A549 (cell line): Measurements from ENCODE around the gene MEGF6. TPM values are rescaled to one million over a fixed set of nuclear protein-coding genes. Genes with fewer than 3 reads are reported as not detected.

ENCODE experiments used
- ATAC-seq, 2 experiments: fragments of 200-7000 bp in 1 of 2; fragments of >200 bp in 1 of 2; cut with Nextera tagmentation in 1 of 2; cut with Tn5 transposase in 1 of 2; 3 replicates each; pipeline versions ENCODE4 v1.8.0 to v1.9.1; 2018 to 2020; ENCODE audit warnings: mild to moderate bottlenecking in 1 of 2, moderate library complexity in 1 of 2
- CTCF ChIA-PET: fragments of 300-600 bp; sonication (Branson Sonifier 250); formaldehyde crosslinking; extraction: SDS; loops from one replicate; lab custom pipeline; 2021; ENCODE audit warnings: antibody characterized with exemption, inconsistent platforms; lab: Yijun Ruan, JAX
- POLR2A ChIA-PET: fragments of 350-600 bp; formaldehyde crosslinking; extraction: SDS; loops from one replicate; lab custom pipeline; 2021; ENCODE audit warnings: antibody characterized with exemption, inconsistent platforms; lab: Yijun Ruan, JAX
- DNase-seq, 2 experiments: peaks; one replicate each; pipeline versions ENCODE4 v3.0.0 to v3.0.0-alpha.2; 2011 to 2016; ENCODE audit warnings: low read depth in 1 of 2, low spot score in 1 of 2
- FAIRE-seq: peaks from 2 replicates; lab custom pipeline; 2011; peaks lifted over from hg19 to GRCh38; lab: Jason Lieb, UNC
- H3K27ac ChIP-seq, 2 experiments: fragments of >200 bp; sonication (Bioruptor Twin); formaldehyde crosslinking; 3 replicates each; pipeline ENCODE4 v1.5.1; 2016 to 2017
- H3K4me1 ChIP-seq: fragments of >200 bp; sonication (Bioruptor Twin); formaldehyde crosslinking; 3 replicates; pipeline ENCODE4 v1.6.1; 2016
- H3K4me2 ChIP-seq: fragments of >200 bp; sonication (Bioruptor Twin); formaldehyde crosslinking; 3 replicates; pipeline ENCODE4 v1.6.1; 2016
- H3K4me3 ChIP-seq: fragments of >200 bp; sonication (Bioruptor Twin); formaldehyde crosslinking; 3 replicates; pipeline ENCODE4 v1.5.1; 2016
- H3K9me3 ChIP-seq: fragments of >200 bp; sonication (Bioruptor Twin); formaldehyde crosslinking; 3 replicates; pipeline ENCODE4 v1.6.1; 2016
- CBX2 ChIP-seq: fragments of 200-600 bp; sonication (generic); IDR thresholded peaks from 2 replicates; pipeline ENCODE4 v1.6.1; 2016; ENCODE audit warnings: low read depth, mild to moderate bottlenecking, borderline replicate concordance
- CBX8 ChIP-seq: fragments of 200-600 bp; sonication (generic); IDR thresholded peaks from 2 replicates; pipeline ENCODE4 v1.6.1; 2016
- CEBPB ChIP-seq, 2 experiments: fragments of >200 bp in 1 of 2; sonication (Bioruptor Twin) in 1 of 2; formaldehyde crosslinking in 1 of 2; IDR thresholded peaks; 2 replicates each; pipeline ENCODE4 v1.6.1; 2012 to 2016
- EHF ChIP-seq: fragments of 250-450 bp; sonication (Bioruptor Pico); IDR thresholded peaks from 2 replicates; pipeline ENCODE4 v1.5.0; 2020; ENCODE audit warnings: mild to moderate bottlenecking
- FOSL2 ChIP-seq, 2 experiments: fragments of 450-650 bp in 1 of 2; fragments of >200 bp in 1 of 2; sonication (Bioruptor Twin) in 1 of 2; formaldehyde crosslinking; IDR thresholded peaks; 2 replicates each; pipeline versions ENCODE4 v1.5.0 to v1.6.1; 2016 to 2020; ENCODE audit warnings: mild to moderate bottlenecking in 1 of 2, moderate library complexity in 1 of 2
- GATA3 ChIP-seq: IDR thresholded peaks from 2 replicates; pipeline ENCODE4 v1.6.1; 2012; ENCODE audit warnings: borderline replicate concordance
- HDAC2 ChIP-seq: fragments of 200-600 bp; sonication (generic); IDR thresholded peaks from 2 replicates; pipeline ENCODE4 v1.6.1; 2016
- HEYL ChIP-seq: fragments of 250-450 bp; sonication (Bioruptor Pico); IDR thresholded peaks from 2 replicates; pipeline ENCODE4 v1.8.0; 2021; ENCODE audit warnings: mild to moderate bottlenecking, moderate library complexity
- HOXB13 ChIP-seq: fragments of 250-450 bp; sonication (Bioruptor Pico); IDR thresholded peaks from 2 replicates; pipeline ENCODE4 v1.5.0; 2020; ENCODE audit warnings: low read depth, mild to moderate bottlenecking, moderate library complexity
- HOXB5 ChIP-seq: fragments of 250-450 bp; sonication (Bioruptor Pico); IDR thresholded peaks from 2 replicates; pipeline ENCODE4 v1.5.0; 2020; ENCODE audit warnings: mild to moderate bottlenecking, moderate library complexity
- JUN ChIP-seq, 2 experiments: fragments of >200 bp; sonication (Bioruptor Twin); formaldehyde crosslinking; IDR thresholded peaks; 2 replicates in 1 of 2; 3 replicates in 1 of 2; pipeline ENCODE4 v1.6.1; 2016 to 2017
- JUNB ChIP-seq: fragments of >200 bp; sonication (Bioruptor Twin); formaldehyde crosslinking; IDR thresholded peaks from 2 replicates; pipeline ENCODE4 v1.6.1; 2016
- KDM1A ChIP-seq: fragments of 200-600 bp; sonication (generic); IDR thresholded peaks from 2 replicates; pipeline ENCODE4 v1.6.1; 2016; ENCODE audit warnings: low read depth, mild to moderate bottlenecking
- MAZ ChIP-seq: fragments of 150-350 bp; IDR thresholded peaks from 2 replicates; pipeline ENCODE4 v1.6.1; 2014; ENCODE audit warnings: antibody characterized with exemption, low read depth, low read length, borderline replicate concordance
- NPAS2 ChIP-seq: fragments of 250-450 bp; sonication (Bioruptor Pico); IDR thresholded peaks from 2 replicates; pipeline ENCODE4 v1.8.0; 2022; ENCODE audit warnings: mild to moderate bottlenecking, moderate library complexity, borderline replicate concordance
- NR3C1 ChIP-seq: fragments of >200 bp; sonication (Bioruptor Twin); formaldehyde crosslinking; IDR thresholded peaks from 3 replicates; pipeline ENCODE4 v1.6.1; 2017
- POLR2A ChIP-seq: IDR thresholded peaks from 2 replicates; pipeline ENCODE4 v1.6.1; 2012; ENCODE audit warnings: mild to moderate bottlenecking, low read length
- RARB ChIP-seq: fragments of 250-450 bp; sonication (Bioruptor Pico); IDR thresholded peaks from 2 replicates; pipeline ENCODE4 v1.8.0; 2021; ENCODE audit warnings: mild to moderate bottlenecking, moderate library complexity
- RNF2 ChIP-seq: fragments of 200-600 bp; sonication (generic); IDR thresholded peaks from 2 replicates; pipeline ENCODE4 v1.6.1; 2016; ENCODE audit warnings: low read depth, mild to moderate bottlenecking, antibody characterized with exemption, moderate library complexity, borderline replicate concordance
- SMC3 ChIP-seq: fragments of >200 bp; sonication (Bioruptor Twin); formaldehyde crosslinking; IDR thresholded peaks from 3 replicates; pipeline ENCODE4 v1.6.1; 2018; ENCODE audit warnings: inconsistent platforms
- TP53 ChIP-seq: fragments of 250-450 bp; sonication (Bioruptor Pico); IDR thresholded peaks from 2 replicates; pipeline ENCODE4 v1.5.0; 2021; ENCODE audit warnings: mild to moderate bottlenecking, moderate library complexity
- ZNF302 ChIP-seq: fragments of 250-450 bp; sonication (Bioruptor Pico); IDR thresholded peaks from 2 replicates; pipeline ENCODE4 v1.9.0; 2021; ENCODE audit warnings: inconsistent platforms, mild to moderate bottlenecking, moderate library complexity
- ZSCAN20 ChIP-seq: fragments of 250-450 bp; sonication (Bioruptor Pico); IDR thresholded peaks from 2 replicates; pipeline ENCODE4 v1.8.0; 2022; ENCODE audit warnings: mild to moderate bottlenecking, moderate library complexity
- WGBS: methylation state at CpG from one replicate; pipeline ENCODE4 v1.1.6; 2017; ENCODE audit errors: missing lambda C conversion rate; 5-methylcytosine and 5-hydroxymethylcytosine counted together
- polyA plus RNA-seq, 4 experiments: library from polyadenylated mRNA; depleted of rRNA in 3 of 4; stranded (reverse); fragments of >200 nt; fragmentation: RNase III in 1 of 4; extraction: RNeasy Plus Mini Kit Qiagen cat#74134 plus additional on column Dnase treatment in 1 of 4; gene quantifications; 2 replicates in 3 of 4; 3 replicates in 1 of 4; pipeline ENCODE4 v1.2.3, GENCODE V29; 2011 to 2017
- TF ChIP-seq, protein P1 (sequence below): IDR thresholded peaks from 2 replicates; pipeline ENCODE4 v1.6.1; 2012
- TF ChIP-seq, protein P2 (sequence below): fragments of 250-450 bp; sonication (Bioruptor Pico); IDR thresholded peaks from 2 replicates; pipeline ENCODE4 v1.5.0; 2020; ENCODE audit warnings: low read depth, mild to moderate bottlenecking, moderate library complexity
- TF ChIP-seq, protein P3 (sequence below): IDR thresholded peaks from 2 replicates; pipeline ENCODE4 v1.6.1; 2012; ENCODE audit warnings: low read depth, borderline replicate concordance
- TF ChIP-seq, protein P4 (sequence below): fragments of 250-450 bp; sonication (Bioruptor Pico); IDR thresholded peaks from 2 replicates; pipeline ENCODE4 v1.5.0; 2021; ENCODE audit warnings: mild to moderate bottlenecking, moderate library complexity, borderline replicate concordance

The MEGF6 gene
- polyA plus RNA-seq, 2 of the 4 experiments (the other 2 are of a cell fraction) = 0.66 to 13.7 TPM

DNA sequence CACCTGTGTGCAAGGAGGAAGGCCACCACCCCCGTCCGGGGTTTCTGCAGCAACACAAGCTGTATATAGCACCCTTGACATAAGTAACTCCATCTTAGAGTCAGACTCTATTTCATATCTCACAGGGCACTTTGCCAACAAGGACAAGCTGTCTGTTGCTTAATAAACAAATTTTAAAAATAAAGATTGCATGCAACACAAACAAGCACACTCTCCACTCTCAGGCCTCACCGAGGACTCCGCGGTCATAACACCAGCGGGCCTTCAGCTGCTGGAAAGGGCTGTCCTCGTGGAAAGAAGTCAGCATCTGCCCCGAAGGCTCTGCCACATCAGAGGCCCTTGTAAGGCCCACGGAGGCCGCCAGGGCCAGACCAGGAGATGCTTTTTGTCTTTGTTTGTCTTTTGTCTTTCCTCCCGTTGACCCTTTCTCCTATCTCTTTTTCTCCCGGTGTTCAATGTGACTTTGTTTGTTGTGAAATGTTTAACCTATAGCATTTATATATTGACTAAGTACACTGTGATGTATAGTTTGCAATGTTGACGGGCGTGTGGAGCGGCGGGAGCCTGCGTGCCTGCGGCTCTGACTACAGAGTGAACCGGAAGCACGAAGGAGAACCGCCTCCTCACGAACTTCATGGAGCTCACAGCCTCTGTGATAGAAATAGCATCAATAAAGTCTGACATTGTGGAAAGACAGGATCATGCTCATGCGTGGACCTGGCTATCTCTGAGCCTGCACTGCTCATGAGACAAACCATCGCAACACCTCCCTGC lies 24.1 kb downstream of the MEGF6 start:
- Histone ChIP-seq H3K4me3 (no peak overlapping the region), H3K9me3 (no peaks in the 10 kb centered on the region), H3K4me1 (peaks cover 9% of the 10 kb centered on the region; the same call in 2 of the 3 replicates), H3K27ac (peak overlapping the region in 1 of 2 experiments; percentile 74; a peak in 3 of 6 replicates), H3K4me2 (peak overlapping the region; percentile 42; the same call in 2 of the 3 replicates)
- no peak for FAIRE-seq
- POLR2A ChIA-PET = no interaction called here
- TF ChIP-seq NPAS2 (CRISPR knock-in tag) (no peak), MAZ (no peak), HOXB13 (CRISPR knock-in tag) (peak; percentile 75; the same call in 1 of the 2 replicates), RNF2 (no peak), EHF (CRISPR knock-in tag) (0 out of 2 replicates have a peak, but pooled peaks have one; percentile 43), SMC3 (no peak), CEBPB (IDR thresholded peaks at IDR 0.05) (peak in 1 of 2 experiments; percentile 14; a peak in 1 of 4 replicates), TP53 (CRISPR knock-in tag) (no peak), HOXB5 (CRISPR knock-in tag) (peak; percentile 26; the same call in 1 of the 2 replicates), KDM1A (no peak), ZNF302 (0 out of 2 replicates have a peak, but pooled peaks have one; percentile 1), POLR2A (no peak), HDAC2 (no peak), JUN (IDR thresholded peaks at IDR 0.05) (no peak), CBX8 (no peak), FOSL2 (IDR thresholded peaks at IDR 0.05) (no peak), FOSL2 (CRISPR knock-in tag; IDR thresholded peaks at IDR 0.05) (no peak), JUNB (no peak), ZSCAN20 (CRISPR knock-in tag) (no peak), NR3C1 (no peak), CBX2 (no peak), GATA3 (no peak), HEYL (CRISPR knock-in tag) (no peak), RARB (no peak)
- TF ChIP-seq, protein P1, sequence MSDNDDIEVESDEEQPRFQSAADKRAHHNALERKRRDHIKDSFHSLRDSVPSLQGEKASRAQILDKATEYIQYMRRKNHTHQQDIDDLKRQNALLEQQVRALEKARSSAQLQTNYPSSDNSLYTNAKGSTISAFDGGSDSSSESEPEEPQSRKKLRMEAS = peak; percentile 43
- TF ChIP-seq, protein P2, sequence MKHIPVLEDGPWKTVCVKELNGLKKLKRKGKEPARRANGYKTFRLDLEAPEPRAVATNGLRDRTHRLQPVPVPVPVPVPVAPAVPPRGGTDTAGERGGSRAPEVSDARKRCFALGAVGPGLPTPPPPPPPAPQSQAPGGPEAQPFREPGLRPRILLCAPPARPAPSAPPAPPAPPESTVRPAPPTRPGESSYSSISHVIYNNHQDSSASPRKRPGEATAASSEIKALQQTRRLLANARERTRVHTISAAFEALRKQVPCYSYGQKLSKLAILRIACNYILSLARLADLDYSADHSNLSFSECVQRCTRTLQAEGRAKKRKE (CRISPR knock-in tag) = no peak
- TF ChIP-seq, protein P3, sequence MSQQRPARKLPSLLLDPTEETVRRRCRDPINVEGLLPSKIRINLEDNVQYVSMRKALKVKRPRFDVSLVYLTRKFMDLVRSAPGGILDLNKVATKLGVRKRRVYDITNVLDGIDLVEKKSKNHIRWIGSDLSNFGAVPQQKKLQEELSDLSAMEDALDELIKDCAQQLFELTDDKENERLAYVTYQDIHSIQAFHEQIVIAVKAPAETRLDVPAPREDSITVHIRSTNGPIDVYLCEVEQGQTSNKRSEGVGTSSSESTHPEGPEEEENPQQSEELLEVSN = no peak
- TF ChIP-seq, protein P4, sequence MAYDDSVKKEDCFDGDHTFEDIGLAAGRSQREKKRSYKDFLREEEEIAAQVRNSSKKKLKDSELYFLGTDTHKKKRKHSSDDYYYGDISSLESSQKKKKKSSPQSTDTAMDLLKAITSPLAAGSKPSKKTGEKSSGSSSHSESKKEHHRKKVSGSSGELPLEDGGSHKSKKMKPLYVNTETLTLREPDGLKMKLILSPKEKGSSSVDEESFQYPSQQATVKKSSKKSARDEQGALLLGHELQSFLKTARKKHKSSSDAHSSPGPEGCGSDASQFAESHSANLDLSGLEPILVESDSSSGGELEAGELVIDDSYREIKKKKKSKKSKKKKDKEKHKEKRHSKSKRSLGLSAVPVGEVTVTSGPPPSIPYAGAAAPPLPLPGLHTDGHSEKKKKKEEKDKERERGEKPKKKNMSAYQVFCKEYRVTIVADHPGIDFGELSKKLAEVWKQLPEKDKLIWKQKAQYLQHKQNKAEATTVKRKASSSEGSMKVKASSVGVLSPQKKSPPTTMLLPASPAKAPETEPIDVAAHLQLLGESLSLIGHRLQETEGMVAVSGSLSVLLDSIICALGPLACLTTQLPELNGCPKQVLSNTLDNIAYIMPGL (CRISPR knock-in tag) = no peak
- peak; percentile 21 to 45 for DNase-seq
- CTCF ChIA-PET = interaction anchor here (1.0 to 2.2 kb wide), 7 partner anchors 9 to 134 kb away, joined by 3 to 15 read pairs (median 6); no protein-coding TSS in a partner anchor
- peak; percentile 79 to 90 for ATAC-seq
- 28% methylated on average over 23 of the region's 24 CpGs for WGBS
